OCI-LY1 (cell line): ENCODE results near the gene SAP130.

Experiments used
- H2AFZ ChIP-seq: fragments of 200-600 bp; sonication (generic), shearing (Covaris generic); 2 replicates; pipeline ENCODE4 v1.6.0; 2014; ENCODE audit warnings: antibody characterized with exemption, mild to moderate bottlenecking, low read length
- H3F3A ChIP-seq: fragments of 200-600 bp; sonication (generic), shearing (Covaris generic); 2 replicates; pipeline ENCODE4 v1.6.0; 2014; ENCODE audit warnings: mild to moderate bottlenecking, antibody characterized with exemption, low read length, moderate library complexity; ENCODE audit not compliant: insufficient read depth
- H3K27ac ChIP-seq: fragments of 200-600 bp; sonication (generic); 2 replicates; pipeline ENCODE4 v1.5.1; 2014; ENCODE audit warnings: low read length, mixed run types, mild to moderate bottlenecking, low read depth; ENCODE audit not compliant: poor library complexity, severe bottlenecking
- H3K27me3 ChIP-seq: fragments of 200-600 bp; sonication (generic); 2 replicates; pipeline ENCODE4 v1.6.0; 2014; ENCODE audit warnings: antibody characterized with exemption, mild to moderate bottlenecking, low read length, moderate library complexity; ENCODE audit not compliant: insufficient read depth
- H3K36me3 ChIP-seq: fragments of 200-600 bp; sonication (generic); 2 replicates; pipeline ENCODE4 v1.6.1; 2014; ENCODE audit warnings: mild to moderate bottlenecking, antibody characterized with exemption, low read length, moderate library complexity, mixed read lengths; ENCODE audit not compliant: insufficient read depth
- H3K4me1 ChIP-seq: fragments of 200-600 bp; sonication (generic); 2 replicates; pipeline ENCODE4 v1.5.1; 2014; ENCODE audit warnings: mild to moderate bottlenecking, low read length, moderate library complexity; ENCODE audit not compliant: insufficient read depth, severe bottlenecking
- H3K4me2 ChIP-seq: fragments of 200-600 bp; sonication (generic), shearing (Covaris generic); 2 replicates; pipeline ENCODE4 v1.6.1; 2014; ENCODE audit warnings: low read length
- H3K4me3 ChIP-seq: fragments of 200-600 bp; sonication (generic); 2 replicates; pipeline ENCODE4 v1.5.1; 2014; ENCODE audit warnings: low read length, low read depth, mild to moderate bottlenecking, mixed read lengths; ENCODE audit not compliant: poor library complexity, severe bottlenecking
- H3K79me2 ChIP-seq: fragments of 200-600 bp; shearing (Covaris generic); 2 replicates; pipeline ENCODE4 v1.6.1; 2016; ENCODE audit warnings: mixed run types, low read length, mixed read lengths; ENCODE audit not compliant: insufficient read depth
- H3K9ac ChIP-seq: fragments of 200-600 bp; sonication (generic), shearing (Covaris generic); 2 replicates; pipeline ENCODE4 v1.6.1; 2014; ENCODE audit warnings: mild to moderate bottlenecking, low read length, mixed read lengths
- H3K9me2 ChIP-seq: fragments of 200-600 bp; sonication (generic), shearing (Covaris generic); 2 replicates; pipeline ENCODE4 v1.6.1; 2014; ENCODE audit warnings: low read depth, mild to moderate bottlenecking, low read length, mixed read lengths
- H3K9me3 ChIP-seq: fragments of 200-600 bp; shearing (Covaris generic); 2 replicates; pipeline ENCODE4 v1.6.1; 2014; ENCODE audit warnings: low read length, mixed read lengths
- H4K20me1 ChIP-seq: fragments of 200-600 bp; sonication (generic), shearing (Covaris generic); 2 replicates; pipeline ENCODE4 v1.6.0; 2016; ENCODE audit warnings: mild to moderate bottlenecking, low read length; ENCODE audit not compliant: insufficient read depth
- EZH2 ChIP-seq: fragments of 200-600 bp; sonication (generic), shearing (Covaris generic); IDR thresholded peaks from 2 replicates; pipeline ENCODE4 v1.8.0; 2017; ENCODE audit warnings: borderline replicate concordance, mixed run types, mild to moderate bottlenecking, antibody characterized with exemption, low read length, moderate library complexity, mixed read lengths
- TF ChIP-seq, protein P1 (sequence below): fragments of 200-600 bp; sonication (generic), shearing (Covaris generic); IDR thresholded peaks from 2 replicates; pipeline ENCODE4 v1.5.1; 2017; ENCODE audit warnings: mild to moderate bottlenecking, antibody characterized with exemption, low read length, moderate library complexity, mixed read lengths

SAP130 gene

DNA sequence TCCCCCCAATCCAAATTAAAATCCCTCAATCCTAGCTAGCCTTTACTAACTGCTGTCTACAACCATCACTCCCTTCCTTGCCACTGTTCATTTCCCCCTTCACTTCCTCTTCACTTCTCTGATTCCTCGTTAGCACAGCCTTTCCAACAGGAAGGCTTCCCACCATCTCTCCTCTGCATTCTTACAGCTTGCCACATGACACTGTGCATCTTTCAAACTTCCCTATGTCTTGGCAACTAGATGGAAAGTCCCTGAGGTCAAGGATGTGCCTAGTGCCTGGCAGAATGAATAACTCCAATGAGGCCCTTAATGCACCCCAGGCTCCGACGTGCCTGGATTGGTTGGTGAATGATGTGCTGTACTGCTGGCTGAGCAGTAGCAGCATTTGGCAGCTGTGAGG is 15.2 kb downstream of the SAP130 start:
- TF ChIP-seq, protein P1, sequence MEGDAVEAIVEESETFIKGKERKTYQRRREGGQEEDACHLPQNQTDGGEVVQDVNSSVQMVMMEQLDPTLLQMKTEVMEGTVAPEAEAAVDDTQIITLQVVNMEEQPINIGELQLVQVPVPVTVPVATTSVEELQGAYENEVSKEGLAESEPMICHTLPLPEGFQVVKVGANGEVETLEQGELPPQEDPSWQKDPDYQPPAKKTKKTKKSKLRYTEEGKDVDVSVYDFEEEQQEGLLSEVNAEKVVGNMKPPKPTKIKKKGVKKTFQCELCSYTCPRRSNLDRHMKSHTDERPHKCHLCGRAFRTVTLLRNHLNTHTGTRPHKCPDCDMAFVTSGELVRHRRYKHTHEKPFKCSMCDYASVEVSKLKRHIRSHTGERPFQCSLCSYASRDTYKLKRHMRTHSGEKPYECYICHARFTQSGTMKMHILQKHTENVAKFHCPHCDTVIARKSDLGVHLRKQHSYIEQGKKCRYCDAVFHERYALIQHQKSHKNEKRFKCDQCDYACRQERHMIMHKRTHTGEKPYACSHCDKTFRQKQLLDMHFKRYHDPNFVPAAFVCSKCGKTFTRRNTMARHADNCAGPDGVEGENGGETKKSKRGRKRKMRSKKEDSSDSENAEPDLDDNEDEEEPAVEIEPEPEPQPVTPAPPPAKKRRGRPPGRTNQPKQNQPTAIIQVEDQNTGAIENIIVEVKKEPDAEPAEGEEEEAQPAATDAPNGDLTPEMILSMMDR = no peak
- no peak for TF ChIP-seq EZH2
- no peaks in the 10 kb centered on the region for H4K20me1 ChIP-seq
- no peaks in the 10 kb centered on the region for H3K9me3 ChIP-seq

DNA sequence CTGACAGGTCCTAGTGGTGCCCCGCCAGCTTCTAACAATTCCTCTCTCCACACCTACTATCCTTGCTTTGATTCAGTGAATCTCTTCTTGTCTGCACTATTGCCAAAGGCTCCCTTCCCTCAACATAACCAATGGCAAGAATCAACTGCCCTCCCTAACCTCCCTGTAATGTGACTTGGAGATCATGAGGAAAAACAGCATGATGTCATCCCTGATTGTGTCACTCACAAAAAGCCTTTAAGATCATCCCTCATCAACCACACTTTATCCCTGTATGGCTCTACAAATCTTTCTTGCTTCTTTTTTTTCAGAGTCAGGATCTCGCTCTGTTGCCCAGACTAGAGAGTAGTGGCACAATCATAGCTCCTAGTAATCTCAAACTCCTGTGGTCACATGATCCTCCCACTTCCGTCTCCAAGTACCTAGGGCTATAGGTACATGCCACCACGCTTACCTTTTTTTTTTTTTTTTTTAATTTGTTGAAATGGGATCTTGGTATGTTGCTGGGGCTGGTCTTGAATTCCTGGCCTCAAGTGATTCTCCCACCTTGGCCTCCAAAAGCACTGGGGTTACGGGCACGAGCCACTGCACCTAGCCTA is 19.7 kb downstream of the SAP130 start:
- Histone ChIP-seq H3K9me3 (no peaks in the 10 kb centered on the region), H3K4me3 (no peak overlapping the region), H3K27me3 (no peaks in the 10 kb centered on the region), H3K36me3 (peaks cover 96% of the 10 kb centered on the region), H3K79me2 (no peaks in the 10 kb centered on the region), H3K9me2 (no peaks in the 10 kb centered on the region), H3F3A (no peaks in the 10 kb centered on the region), H3K4me2 (no peak overlapping the region), H2AFZ (no peak overlapping the region), H3K27ac (no peak overlapping the region), H3K4me1 (no peaks in the 10 kb centered on the region), H4K20me1 (no peaks in the 10 kb centered on the region), H3K9ac (no peak overlapping the region)
- TF ChIP-seq, protein P1 = no peak
- TF ChIP-seq EZH2 = no peak

More for the DNA sequence above, 15.2 kb downstream of the SAP130 start:
- Histone ChIP-seq H3K27ac (no peak overlapping the region), H3K4me2 (no peak overlapping the region), H3K36me3 (peaks cover 100% of the 10 kb centered on the region), H3K4me1 (no peaks in the 10 kb centered on the region), H3K9ac (no peak overlapping the region), H3K9me2 (no peaks in the 10 kb centered on the region), H3K27me3 (no peaks in the 10 kb centered on the region), H3K79me2 (no peaks in the 10 kb centered on the region), H3F3A (no peaks in the 10 kb centered on the region), H2AFZ (no peak overlapping the region), H3K4me3 (no peak overlapping the region)

DNA sequence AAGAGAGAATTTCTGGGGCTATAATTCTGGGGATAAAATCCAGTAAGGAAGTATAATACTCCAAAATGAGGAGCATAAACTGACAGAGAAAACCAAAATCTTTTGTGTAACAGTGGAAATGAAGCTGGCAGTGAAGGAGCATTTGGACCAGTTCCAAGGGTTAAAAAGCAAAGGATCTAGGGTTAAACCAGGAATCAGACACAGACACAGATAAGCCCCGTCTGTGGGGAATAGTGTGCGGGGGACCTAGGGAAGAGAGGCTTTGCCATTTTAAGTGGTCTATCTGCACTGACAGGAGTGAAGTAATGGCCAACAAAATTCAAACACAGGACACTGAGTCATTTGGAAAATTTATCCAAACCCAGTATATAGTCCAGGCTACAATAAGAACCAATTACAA is 23.4 kb downstream of the SAP130 start:
- peaks cover 91% of the 10 kb centered on the region for H3K36me3 ChIP-seq

More for the DNA sequence above, 23.4 kb downstream of the SAP130 start:
- no peaks in the 10 kb centered on the region for H3F3A ChIP-seq
- TF ChIP-seq, protein P1 = no peak
- TF ChIP-seq EZH2 = no peak
- no peak overlapping the region for H2AFZ ChIP-seq
- no peak overlapping the region for H3K9ac ChIP-seq
- no peaks in the 10 kb centered on the region for H3K79me2 ChIP-seq
- H3K9me3 ChIP-seq = no peaks in the 10 kb centered on the region
- H3K9me2 ChIP-seq = no peaks in the 10 kb centered on the region
- H3K4me1 ChIP-seq = no peaks in the 10 kb centered on the region
- no peak overlapping the region for H3K4me3 ChIP-seq
- H3K27ac ChIP-seq = no peak overlapping the region
- H3K27me3 ChIP-seq = no peaks in the 10 kb centered on the region
- no peaks in the 10 kb centered on the region for H4K20me1 ChIP-seq
- H3K4me2 ChIP-seq = no peak overlapping the region
